Measurements from ENCODE around the gene LEF1. TPM values are rescaled to one million over a fixed set of nuclear protein-coding genes. Genes with fewer than 3 reads are reported as not detected.

Gene LEF1
- total and polyA plus RNA-seq, 2 of the 8 experiments (the other 6 are each of a cell fraction or from before 2014, with no cell fraction given) = 2.6 to 5.2 TPM

DNA sequence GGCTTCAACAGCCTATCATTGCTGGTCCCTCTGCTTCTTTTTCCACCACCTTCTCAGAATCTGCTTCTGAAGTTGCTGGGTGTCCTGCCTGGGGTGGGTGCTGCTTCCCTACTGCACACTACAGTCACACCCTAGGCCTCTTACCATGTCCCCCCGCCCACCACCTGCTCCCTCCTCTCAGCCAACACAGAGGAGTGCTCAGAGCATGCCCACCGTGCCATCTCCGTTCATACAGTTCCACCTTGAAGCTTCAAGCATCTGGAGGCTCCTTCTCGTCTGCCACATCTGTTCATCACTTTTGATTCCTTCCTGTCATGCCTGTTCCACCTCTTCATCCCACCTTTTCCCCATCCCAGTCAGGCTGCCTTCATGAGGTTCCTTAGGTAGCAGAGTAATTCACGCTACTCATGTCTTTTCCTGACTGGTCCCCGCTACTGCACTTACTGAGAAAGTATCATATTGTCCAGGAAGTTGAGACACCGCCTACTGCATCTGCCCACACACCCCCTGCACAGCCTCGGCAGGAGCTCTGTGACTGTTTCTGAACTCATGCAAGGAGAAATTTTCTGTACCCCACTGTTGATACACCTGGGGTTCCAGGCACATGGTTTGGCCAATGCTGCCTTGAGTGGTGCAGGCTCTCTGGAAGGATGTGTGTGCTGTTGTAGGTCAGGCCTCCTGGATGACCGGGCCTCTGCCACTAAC is 139.6 kb downstream of the LEF1 start:
- H3K23ac ChIP-seq (ENCODE audit: insufficient read length) = no peak overlapping the region
- H2BK120ac ChIP-seq (replicated peaks; ENCODE audit: low read depth, low read length) = no peak overlapping the region
- no peak overlapping the region; the same call in 1 of the 2 replicates for H2BK5ac ChIP-seq (ENCODE audit: low read depth, low read length)
- H2BK15ac ChIP-seq (ENCODE audit: low read length) = no peak overlapping the region
- ChIA-PET POLR2A (ENCODE audit: partially characterized antibody) (no interaction called here), CTCF (ENCODE audit: partially characterized antibody) (interaction anchor here (0.7 to 10.3 kb wide), 16 partner anchors 12 to 553 kb away, joined by 3 to 119 read pairs (median 6); no protein-coding TSS in a partner anchor)
- no peak overlapping the region for H4K8ac ChIP-seq (ENCODE audit: extremely low read depth, insufficient read depth, low read length)
- WGBS, 2 experiments (ENCODE audit: extremely low coverage in 1 of 2, insufficient coverage in 1 of 2, insufficient read length in 1 of 2, insufficient replicate concordance in 2 of 2, low coverage in 1 of 2, low lambda C conversion rate in 2 of 2, missing lambda C conversion rate in 1 of 2) = 85% methylated on average over 9 of the region's 9 CpGs; no CpG with 5 or more reads in 1 of the 2 experiments
- no peak overlapping the region for H3K56ac ChIP-seq (replicated peaks; ENCODE audit: insufficient read length, low read depth, low read length)
- H4K20me1 ChIP-seq (replicated peaks in 1 of 2; ENCODE audit: control insufficient read depth in 1 of 2, insufficient read depth in 2 of 2, low read length in 2 of 2) = no peaks in the 10 kb centered on the region
- H3K9ac ChIP-seq (replicated peaks in 1 of 4; ENCODE audit: extremely low read depth in 1 of 4, low read depth in 3 of 4, low read length in 3 of 4) = no peak overlapping the region
- no peak overlapping the region for H2AK5ac ChIP-seq (ENCODE audit: low read depth, low read length)
- no peak overlapping the region for H2BK12ac ChIP-seq (ENCODE audit: low read depth, low read length)
- no peak overlapping the region for H4K5ac ChIP-seq (ENCODE audit: insufficient read length, low read depth, low read length)
- no peak overlapping the region for H3K4me3 ChIP-seq (ENCODE audit: extremely low read depth in 1 of 4, insufficient read depth in 2 of 4, low read depth in 3 of 4, low read length in 4 of 4)
- no peaks in the 10 kb centered on the region for H3K79me2 ChIP-seq (ENCODE audit: control insufficient read depth in 1 of 2, insufficient read depth in 2 of 2, low read length in 2 of 2)
- H3K14ac ChIP-seq (ENCODE audit: insufficient read length) = no peak overlapping the region
- H3K4me2 ChIP-seq (ENCODE audit: insufficient read depth in 1 of 2, low read depth in 2 of 2, low read length in 2 of 2) = no peak overlapping the region
- H2BK20ac ChIP-seq (ENCODE audit: low read length) = no peak overlapping the region
- H3K79me1 ChIP-seq (ENCODE audit: low read depth, low read length) = no peaks in the 10 kb centered on the region
- no peaks in the 10 kb centered on the region for H3K23me2 ChIP-seq (ENCODE audit: low read depth, low read length)
- no peak overlapping the region for H3K4ac ChIP-seq (replicated peaks; ENCODE audit: insufficient read length, low read depth, low read length)
- no peaks in the 10 kb centered on the region for H3K9me3 ChIP-seq (ENCODE audit: insufficient read depth in 2 of 2, low read depth in 1 of 2, low read length in 1 of 2)
- H3K27me3 ChIP-seq (replicated peaks in 1 of 4; ENCODE audit: control insufficient read depth in 3 of 4, extremely low read depth in 1 of 4, insufficient read depth in 3 of 4, low read length in 3 of 4) = no peaks in the 10 kb centered on the region
- FAIRE-seq (no peak), DNase-seq (ENCODE audit: low read depth in 1 of 2, low spot score in 2 of 2) (no peak)
- H3K4me1 ChIP-seq (replicated peaks in 1 of 4; ENCODE audit: control insufficient read depth in 3 of 4, insufficient read depth in 4 of 4, low read length in 3 of 4) = no peaks in the 10 kb centered on the region
- H4K91ac ChIP-seq (replicated peaks; ENCODE audit: insufficient read length, low read length) = no peak overlapping the region
- peaks cover 0 to 43% (median 14%) of the 10 kb centered on the region in 4 experiments; a peak in 7 of 8 replicates for H3K36me3 ChIP-seq (ENCODE audit: control insufficient read depth in 2 of 4, insufficient read depth in 4 of 4, low read length in 3 of 4)
- H3K18ac ChIP-seq (ENCODE audit: extremely low read depth, low read length) = no peak overlapping the region
- H2AFZ ChIP-seq (ENCODE audit: low read length) = no peak overlapping the region
- H3K27ac ChIP-seq (ENCODE audit: low read depth, low read length) = no peak overlapping the region
- TF ChIP-seq SAP30 (IDR thresholded peaks at IDR 0.05; ENCODE audit: insufficient read depth, insufficient replicate concordance, low read length) (no peak), RXRA (IDR thresholded peaks at IDR 0.05; ENCODE audit: insufficient read depth, low read depth, low read length) (no peak), TCF12 (IDR thresholded peaks at IDR 0.05; ENCODE audit: low read depth, low read length) (no peak), ATF3 (IDR thresholded peaks at IDR 0.05; ENCODE audit: insufficient read depth, low read depth, low read length) (no peak), SIX5 (IDR thresholded peaks at IDR 0.05; ENCODE audit: low read depth, low read length) (no peak), JUN (IDR thresholded peaks at IDR 0.05; ENCODE audit: low read depth, low read length) (no peak), ZNF274 (IDR thresholded peaks at IDR 0.05; ENCODE audit: borderline replicate concordance, extremely low read depth, low read length) (no peak), ATF2 (IDR thresholded peaks at IDR 0.05; ENCODE audit: low read length) (no peak), EP300 (IDR thresholded peaks at IDR 0.05; ENCODE audit: borderline replicate concordance in 1 of 2, low read depth in 2 of 2, low read length in 2 of 2) (no peak), JUND (IDR thresholded peaks at IDR 0.05; ENCODE audit: low read length) (no peak)

All from H1 (cell line).